PC-9 (cell line): Measurements from ENCODE around the gene SNRNP48.

Source experiments
- CTCF ChIP-seq: fragments of 200-600 bp; sonication (generic); conservative IDR thresholded peaks from 2 replicates; pipeline ENCODE4 v1.6.1; 2017; ENCODE audit warnings: mixed run types, antibody characterized with exemption, mild to moderate bottlenecking, moderate library complexity
- EZH2 ChIP-seq: fragments of 200-600 bp; sonication (generic); IDR thresholded peaks from 2 replicates; pipeline ENCODE4 v1.8.0; 2017; ENCODE audit warnings: antibody characterized with exemption, low read depth

- TF ChIP-seq CTCF, result no peak
- no peak for TF ChIP-seq EZH2
Observed at GRCh38 chr6:7637533-7637932, 47.5 kb downstream of the SNRNP48 start.
